Panc1 (cell line): ENCODE measurements around the gene YES1. TPM values are rescaled to one million over a fixed set of nuclear protein-coding genes. Genes with fewer than 3 reads are reported as not detected.

Experiments used
- ATAC-seq: fragments of 200-7000 bp; cut with Tn5 transposase; 2 replicates; pipeline ENCODE4 v1.9.1; 2020; ENCODE audit warnings: mild to moderate bottlenecking, moderate library complexity
- BruUV-seq: library from RNA; stranded (reverse); fragments of 400-500 nt; replicated peaks from 2 replicates; lab custom pipeline; 2021; lab: Mats Ljungman, UMichigan
- CTCF ChIA-PET: fragments of 300-600 bp; sonication (Branson Sonifier 250); formaldehyde crosslinking; loops from one replicate; lab custom pipeline; 2022; ENCODE audit warnings: antibody characterized with exemption; lab: Charles Lee
- POLR2A ChIA-PET: fragments of 300-600 bp; sonication (Branson Sonifier 250); formaldehyde crosslinking; loops from one replicate; lab custom pipeline; 2022; ENCODE audit warnings: antibody characterized with exemption; lab: Charles Lee
- DNase-seq: peaks from one replicate; pipeline ENCODE4 v3.0.0-alpha.2; 2010; ENCODE audit warnings: low read depth, low spot score
- H3K27ac ChIP-seq: 2 replicates; pipeline ENCODE4 v1.5.1; 2011; ENCODE audit warnings: mild to moderate bottlenecking, low read length, inconsistent platforms
- H3K27me3 ChIP-seq: fragments of 200-500 bp; sonication (Bioruptor generic); 2 replicates; pipeline ENCODE4 v1.6.0; 2014; ENCODE audit warnings: low read length, inconsistent platforms; ENCODE audit not compliant: control insufficient read depth, insufficient read depth
- H3K36me3 ChIP-seq: fragments of 200-500 bp; sonication (Bioruptor generic); 2 replicates; pipeline ENCODE4 v1.5.1; 2014; ENCODE audit warnings: inconsistent platforms, mild to moderate bottlenecking, low read length, moderate library complexity; ENCODE audit not compliant: control insufficient read depth, insufficient read depth
- H3K4me1 ChIP-seq: 2 replicates; pipeline ENCODE4 v1.5.1; 2011; ENCODE audit warnings: inconsistent platforms, mild to moderate bottlenecking, low read length, moderate library complexity; ENCODE audit not compliant: control insufficient read depth, insufficient read depth
- H3K4me3 ChIP-seq, 2 experiments: 2 replicates each; pipeline ENCODE4 v1.5.1; 2011 to 2012; ENCODE audit warnings: low read depth in 2 of 2, low read length in 2 of 2, mild to moderate bottlenecking in 2 of 2, inconsistent platforms in 1 of 2, moderate library complexity in 1 of 2
- H3K9me3 ChIP-seq: fragments of 200-500 bp; sonication (Bioruptor generic); 2 replicates; pipeline ENCODE4 v1.5.1; 2014; ENCODE audit warnings: low read depth, mild to moderate bottlenecking, inconsistent platforms, low read length, moderate library complexity; ENCODE audit not compliant: control insufficient read depth, insufficient read depth
- POLR2AphosphoS5 ChIP-seq: IDR thresholded peaks from 2 replicates; pipeline ENCODE4 v1.6.1; 2012; ENCODE audit warnings: mild to moderate bottlenecking, low read depth, low read length, moderate library complexity
- SIN3A ChIP-seq: IDR thresholded peaks from 2 replicates; pipeline ENCODE4 v1.6.1; 2012; ENCODE audit warnings: low read depth, mild to moderate bottlenecking, low read length, moderate library complexity, borderline replicate concordance; ENCODE audit not compliant: insufficient read depth
- TCF7L2 ChIP-seq: IDR thresholded peaks from 2 replicates; pipeline ENCODE4 v1.6.1; 2011; ENCODE audit warnings: mild to moderate bottlenecking, low read depth, low read length, inconsistent platforms
- in situ Hi-C: cut with HindIII; loops from 2 replicates; pipeline ENCODE4 v1.10.0; 2016; ENCODE audit warnings: low sequenced_read_pairs, low pct_unique_long_range_greater_than_20kb
- intact Hi-C: fragments of 100-400 bp; cut with micrococcal nuclease; formaldehyde crosslinking; loops from one replicate; pipeline ENCODE4 v1.10.0; 2022; ENCODE audit not compliant: unreplicated experiment
- total RNA-seq: library from RNA; stranded (reverse); gene quantifications from one replicate; pipeline ENCODE4 v1.2.1, GENCODE V29; 2021; ENCODE audit not compliant: unreplicated experiment
- TF ChIP-seq, protein P1 (sequence below), 2 experiments: IDR thresholded peaks; 2 replicates each; pipeline ENCODE4 v1.6.1; 2011 to 2012; ENCODE audit warnings: low read depth in 2 of 2, control low read depth in 1 of 2, low read length in 1 of 2, mild to moderate bottlenecking in 1 of 2, moderate library complexity in 1 of 2; ENCODE audit not compliant: insufficient read depth in 1 of 2
- TF ChIP-seq, protein P2 (sequence below): fragments of 450-650 bp; IDR thresholded peaks from 2 replicates; pipeline ENCODE4 v1.5.1; 2017; ENCODE audit warnings: mild to moderate bottlenecking

Gene YES1
- total RNA-seq, 1 experiment from 2014 or later, result 91.6 TPM

DNA sequence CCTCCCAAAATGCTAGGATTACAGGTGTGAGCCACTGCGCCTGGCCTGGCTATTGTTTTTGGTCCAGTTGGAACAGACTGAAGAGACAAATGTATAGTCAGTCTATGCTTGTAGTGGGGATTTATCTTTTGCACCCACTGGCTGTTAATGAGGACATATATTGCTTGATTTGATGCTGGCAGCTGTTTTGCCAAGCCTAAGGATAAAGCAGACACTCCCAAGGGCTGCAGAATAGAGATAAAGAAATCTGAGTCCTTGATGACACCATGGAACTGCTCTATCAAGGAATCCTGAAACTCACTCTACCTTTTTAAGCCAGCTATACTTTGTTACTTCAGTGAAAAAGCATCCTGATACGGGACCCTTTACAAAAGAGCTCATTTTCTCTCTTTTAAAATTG lies 56.5 kb downstream of the YES1 start:
- Histone ChIP-seq H3K36me3 (peaks cover 3% of the 10 kb centered on the region; the same call in 1 of the 2 replicates), H3K27me3 (no peaks in the 10 kb centered on the region), H3K4me1 (no peaks in the 10 kb centered on the region), H3K9me3 (no peaks in the 10 kb centered on the region), H3K4me3 (no peak overlapping the region), H3K27ac (no peak overlapping the region)
- ATAC-seq (no peak), DNase-seq (no peak)
- intact Hi-C loops, result no loop called here
- BruUV-seq, result TSS peak; percentile 43
- POLR2A ChIA-PET, result interaction anchor here (0.7 kb wide), 2 partner anchors 34 to 48 kb away, joined by 5 to 6 read pairs; no protein-coding TSS in a partner anchor
- CTCF ChIA-PET, result no interaction called here
- TF ChIP-seq TCF7L2 (no peak), POLR2AphosphoS5 (no peak), SIN3A (no peak)
- TF ChIP-seq, protein P1, sequence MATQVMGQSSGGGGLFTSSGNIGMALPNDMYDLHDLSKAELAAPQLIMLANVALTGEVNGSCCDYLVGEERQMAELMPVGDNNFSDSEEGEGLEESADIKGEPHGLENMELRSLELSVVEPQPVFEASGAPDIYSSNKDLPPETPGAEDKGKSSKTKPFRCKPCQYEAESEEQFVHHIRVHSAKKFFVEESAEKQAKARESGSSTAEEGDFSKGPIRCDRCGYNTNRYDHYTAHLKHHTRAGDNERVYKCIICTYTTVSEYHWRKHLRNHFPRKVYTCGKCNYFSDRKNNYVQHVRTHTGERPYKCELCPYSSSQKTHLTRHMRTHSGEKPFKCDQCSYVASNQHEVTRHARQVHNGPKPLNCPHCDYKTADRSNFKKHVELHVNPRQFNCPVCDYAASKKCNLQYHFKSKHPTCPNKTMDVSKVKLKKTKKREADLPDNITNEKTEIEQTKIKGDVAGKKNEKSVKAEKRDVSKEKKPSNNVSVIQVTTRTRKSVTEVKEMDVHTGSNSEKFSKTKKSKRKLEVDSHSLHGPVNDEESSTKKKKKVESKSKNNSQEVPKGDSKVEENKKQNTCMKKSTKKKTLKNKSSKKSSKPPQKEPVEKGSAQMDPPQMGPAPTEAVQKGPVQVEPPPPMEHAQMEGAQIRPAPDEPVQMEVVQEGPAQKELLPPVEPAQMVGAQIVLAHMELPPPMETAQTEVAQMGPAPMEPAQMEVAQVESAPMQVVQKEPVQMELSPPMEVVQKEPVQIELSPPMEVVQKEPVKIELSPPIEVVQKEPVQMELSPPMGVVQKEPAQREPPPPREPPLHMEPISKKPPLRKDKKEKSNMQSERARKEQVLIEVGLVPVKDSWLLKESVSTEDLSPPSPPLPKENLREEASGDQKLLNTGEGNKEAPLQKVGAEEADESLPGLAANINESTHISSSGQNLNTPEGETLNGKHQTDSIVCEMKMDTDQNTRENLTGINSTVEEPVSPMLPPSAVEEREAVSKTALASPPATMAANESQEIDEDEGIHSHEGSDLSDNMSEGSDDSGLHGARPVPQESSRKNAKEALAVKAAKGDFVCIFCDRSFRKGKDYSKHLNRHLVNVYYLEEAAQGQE (IDR thresholded peaks at IDR 0.05; ENCODE audit: insufficient read depth in 1 of 2, low read depth in 2 of 2, low read length in 1 of 2), result no peak
- TF ChIP-seq, protein P2, sequence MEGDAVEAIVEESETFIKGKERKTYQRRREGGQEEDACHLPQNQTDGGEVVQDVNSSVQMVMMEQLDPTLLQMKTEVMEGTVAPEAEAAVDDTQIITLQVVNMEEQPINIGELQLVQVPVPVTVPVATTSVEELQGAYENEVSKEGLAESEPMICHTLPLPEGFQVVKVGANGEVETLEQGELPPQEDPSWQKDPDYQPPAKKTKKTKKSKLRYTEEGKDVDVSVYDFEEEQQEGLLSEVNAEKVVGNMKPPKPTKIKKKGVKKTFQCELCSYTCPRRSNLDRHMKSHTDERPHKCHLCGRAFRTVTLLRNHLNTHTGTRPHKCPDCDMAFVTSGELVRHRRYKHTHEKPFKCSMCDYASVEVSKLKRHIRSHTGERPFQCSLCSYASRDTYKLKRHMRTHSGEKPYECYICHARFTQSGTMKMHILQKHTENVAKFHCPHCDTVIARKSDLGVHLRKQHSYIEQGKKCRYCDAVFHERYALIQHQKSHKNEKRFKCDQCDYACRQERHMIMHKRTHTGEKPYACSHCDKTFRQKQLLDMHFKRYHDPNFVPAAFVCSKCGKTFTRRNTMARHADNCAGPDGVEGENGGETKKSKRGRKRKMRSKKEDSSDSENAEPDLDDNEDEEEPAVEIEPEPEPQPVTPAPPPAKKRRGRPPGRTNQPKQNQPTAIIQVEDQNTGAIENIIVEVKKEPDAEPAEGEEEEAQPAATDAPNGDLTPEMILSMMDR, result no peak
- in situ Hi-C loops, result no loop called here

DNA sequence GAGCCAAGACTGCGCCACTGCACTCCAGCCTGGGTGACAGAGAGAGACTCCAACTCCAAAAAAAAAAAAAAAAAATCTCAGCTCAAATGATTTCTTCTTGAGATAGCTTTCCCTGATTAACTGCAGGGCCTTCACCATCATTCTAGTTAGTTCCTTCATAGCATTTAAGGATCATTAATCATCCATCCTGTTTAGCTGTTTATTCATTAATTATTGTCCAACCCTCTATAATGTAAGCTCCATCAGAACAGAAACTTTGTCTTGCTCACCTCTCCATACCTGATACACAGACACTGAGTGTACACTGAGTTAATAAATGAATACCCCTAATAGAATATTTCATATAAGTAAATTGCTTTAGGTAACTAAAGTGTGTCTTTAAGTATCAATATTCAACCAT lies 57.4 kb downstream of the YES1 start:
- ChIA-PET CTCF (no interaction called here), POLR2A (interaction anchor here (0.6 kb wide), 1 partner anchor 57 kb away, joined by 3 read pairs; the partner anchor contains the start of gene YES1)
- Histone ChIP-seq H3K4me1 (no peaks in the 10 kb centered on the region), H3K9me3 (no peaks in the 10 kb centered on the region), H3K4me3 (no peak overlapping the region), H3K27me3 (no peaks in the 10 kb centered on the region), H3K36me3 (peaks cover 5% of the 10 kb centered on the region; the same call in 1 of the 2 replicates), H3K27ac (no peak overlapping the region)
- TF ChIP-seq POLR2AphosphoS5, result no peak
- TF ChIP-seq, protein P1 (IDR thresholded peaks at IDR 0.05; ENCODE audit: insufficient read depth in 1 of 2, low read depth in 2 of 2, low read length in 1 of 2), result no peak
- TF ChIP-seq, protein P2, result no peak
- in situ Hi-C loops (no loop called here), intact Hi-C loops (no loop called here)
- ATAC-seq, result no peak
- no peak for DNase-seq
- no TSS peak for BruUV-seq
